NB4 (cell line): ENCODE measurements around the gene NFATC1.

Source experiments
- DNase-seq: peaks from one replicate; pipeline ENCODE4 v3.0.0; 2010; ENCODE audit warnings: low read depth
- H3K4me3 ChIP-seq: one replicate; pipeline ENCODE4 v1.5.1; 2011; ENCODE audit warnings: mild to moderate bottlenecking, low read depth, low read length, moderate library complexity
- MAX ChIP-seq: IDR thresholded peaks from 2 replicates; pipeline ENCODE4 v1.6.1; 2011; ENCODE audit warnings: low read depth, low read length
- MYC ChIP-seq: IDR thresholded peaks from 2 replicates; pipeline ENCODE4 v1.6.1; 2011; ENCODE audit warnings: low read depth, low read length
- POLR2A ChIP-seq: IDR thresholded peaks from 2 replicates; pipeline ENCODE4 v1.6.1; 2011; ENCODE audit warnings: mild to moderate bottlenecking; ENCODE audit not compliant: insufficient read length; ENCODE audit errors: extremely low read depth
- TF ChIP-seq, protein P1 (sequence below): IDR thresholded peaks from one replicate; pipeline ENCODE4 v1.5.1; 2012; ENCODE audit warnings: low read depth, low read length

The NFATC1 gene

GRCh38 chr18:79493211-79493800 is 97.6 kb downstream of the NFATC1 start:
- DNase-seq = no peak
- H3K4me3 ChIP-seq = no peak overlapping the region
- TF ChIP-seq, protein P1, sequence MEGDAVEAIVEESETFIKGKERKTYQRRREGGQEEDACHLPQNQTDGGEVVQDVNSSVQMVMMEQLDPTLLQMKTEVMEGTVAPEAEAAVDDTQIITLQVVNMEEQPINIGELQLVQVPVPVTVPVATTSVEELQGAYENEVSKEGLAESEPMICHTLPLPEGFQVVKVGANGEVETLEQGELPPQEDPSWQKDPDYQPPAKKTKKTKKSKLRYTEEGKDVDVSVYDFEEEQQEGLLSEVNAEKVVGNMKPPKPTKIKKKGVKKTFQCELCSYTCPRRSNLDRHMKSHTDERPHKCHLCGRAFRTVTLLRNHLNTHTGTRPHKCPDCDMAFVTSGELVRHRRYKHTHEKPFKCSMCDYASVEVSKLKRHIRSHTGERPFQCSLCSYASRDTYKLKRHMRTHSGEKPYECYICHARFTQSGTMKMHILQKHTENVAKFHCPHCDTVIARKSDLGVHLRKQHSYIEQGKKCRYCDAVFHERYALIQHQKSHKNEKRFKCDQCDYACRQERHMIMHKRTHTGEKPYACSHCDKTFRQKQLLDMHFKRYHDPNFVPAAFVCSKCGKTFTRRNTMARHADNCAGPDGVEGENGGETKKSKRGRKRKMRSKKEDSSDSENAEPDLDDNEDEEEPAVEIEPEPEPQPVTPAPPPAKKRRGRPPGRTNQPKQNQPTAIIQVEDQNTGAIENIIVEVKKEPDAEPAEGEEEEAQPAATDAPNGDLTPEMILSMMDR = no peak

GRCh38 chr18:79493801-79494211 is 98.1 kb downstream of the NFATC1 start:
- DNase-seq = no peak
- TF ChIP-seq, protein P1 = no peak
- no peak for TF ChIP-seq MAX
- TF ChIP-seq MYC = no peak
- TF ChIP-seq POLR2A = no peak
- H3K4me3 ChIP-seq = no peak overlapping the region

DNA sequence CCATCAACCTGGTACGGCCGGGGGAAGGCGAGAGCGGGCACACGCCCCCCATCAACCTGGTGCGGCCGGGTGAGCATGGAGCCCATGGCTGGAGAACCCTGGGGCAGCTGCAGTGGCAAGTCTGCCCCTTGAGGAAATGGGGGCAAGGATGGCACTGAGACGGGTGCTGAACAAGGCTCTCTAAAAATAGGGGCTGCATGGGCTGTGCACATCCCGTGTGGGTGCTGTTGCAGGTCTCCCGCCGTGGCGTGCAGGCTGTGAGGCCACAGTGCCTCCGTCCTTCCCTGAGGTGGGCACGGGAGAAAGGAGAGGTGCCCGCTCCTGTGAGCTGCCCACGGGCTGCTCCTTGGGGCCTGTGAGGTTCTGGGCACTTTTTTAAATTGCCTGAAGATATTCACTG is 99.2 kb downstream of the NFATC1 start:
- no peak for DNase-seq
- TF ChIP-seq MYC (no peak), MAX (no peak), POLR2A (no peak)
- TF ChIP-seq, protein P1 = no peak
- no peak overlapping the region for H3K4me3 ChIP-seq

DNA sequence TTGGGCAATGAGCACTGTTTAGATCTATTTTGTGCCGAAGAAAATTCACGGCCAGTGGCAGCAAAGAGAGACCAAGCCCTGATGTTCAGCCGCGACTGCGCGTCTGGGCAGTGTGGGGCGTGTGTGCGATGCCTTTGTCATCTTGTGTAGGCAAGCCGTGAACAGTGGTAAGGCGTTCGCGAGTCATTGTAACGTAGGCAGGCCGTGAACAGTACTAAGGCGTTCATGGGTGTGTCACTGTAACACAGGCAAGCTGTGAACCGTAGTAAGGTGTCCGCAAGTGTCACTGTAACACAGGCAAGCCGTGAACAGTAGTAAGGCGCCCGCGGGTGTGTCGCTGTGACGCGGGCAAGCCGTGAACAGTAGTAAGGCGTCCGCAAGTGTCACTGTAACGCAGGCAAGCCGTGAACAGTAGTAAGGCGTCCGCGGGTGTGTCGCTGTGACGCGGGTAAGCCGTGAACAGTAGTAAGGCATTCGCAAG is 99.9 kb downstream of the NFATC1 start:
- no peak for TF ChIP-seq MAX
- H3K4me3 ChIP-seq = no peak overlapping the region
- DNase-seq = no peak

DNA sequence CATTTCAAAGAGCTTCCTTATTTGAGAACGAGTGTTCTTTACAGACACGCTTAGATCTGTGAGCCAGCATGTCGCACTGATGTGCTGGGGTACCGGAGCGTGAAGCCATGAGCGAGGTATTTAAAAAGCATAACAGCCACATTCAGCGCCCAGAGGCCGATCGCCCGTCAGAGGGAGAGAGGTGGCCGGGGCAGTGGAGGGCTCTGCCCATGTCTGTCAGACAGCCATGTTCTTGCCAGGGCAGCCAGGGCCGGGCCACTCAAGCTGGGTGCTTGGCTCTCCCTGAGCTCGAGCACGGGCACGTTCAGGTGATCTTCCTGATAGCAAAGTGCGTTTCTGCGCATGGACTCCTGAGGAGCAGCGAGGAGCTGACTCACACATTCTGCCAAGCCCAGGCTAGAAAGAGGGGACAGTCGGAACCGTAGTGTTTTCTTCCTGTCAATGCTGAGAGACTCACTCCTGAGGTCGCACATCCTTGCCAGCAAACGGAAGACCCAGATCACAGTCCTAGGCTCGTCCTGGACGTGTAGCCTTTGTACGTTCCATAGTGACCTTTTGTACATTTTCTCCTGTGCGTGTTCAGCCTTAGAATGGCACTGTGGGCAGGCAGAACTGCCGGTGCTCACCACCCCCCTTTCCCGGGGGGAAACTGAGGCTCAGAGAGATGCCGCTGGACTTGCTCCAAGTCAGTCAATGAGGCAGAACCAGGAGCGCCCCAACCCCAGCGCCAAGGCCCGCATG is 100.7 kb downstream of the NFATC1 start:
- no peak for DNase-seq
- TF ChIP-seq MYC (no peak), MAX (no peak), POLR2A (no peak)
- TF ChIP-seq, protein P1 = no peak
- no peak overlapping the region for H3K4me3 ChIP-seq

DNA sequence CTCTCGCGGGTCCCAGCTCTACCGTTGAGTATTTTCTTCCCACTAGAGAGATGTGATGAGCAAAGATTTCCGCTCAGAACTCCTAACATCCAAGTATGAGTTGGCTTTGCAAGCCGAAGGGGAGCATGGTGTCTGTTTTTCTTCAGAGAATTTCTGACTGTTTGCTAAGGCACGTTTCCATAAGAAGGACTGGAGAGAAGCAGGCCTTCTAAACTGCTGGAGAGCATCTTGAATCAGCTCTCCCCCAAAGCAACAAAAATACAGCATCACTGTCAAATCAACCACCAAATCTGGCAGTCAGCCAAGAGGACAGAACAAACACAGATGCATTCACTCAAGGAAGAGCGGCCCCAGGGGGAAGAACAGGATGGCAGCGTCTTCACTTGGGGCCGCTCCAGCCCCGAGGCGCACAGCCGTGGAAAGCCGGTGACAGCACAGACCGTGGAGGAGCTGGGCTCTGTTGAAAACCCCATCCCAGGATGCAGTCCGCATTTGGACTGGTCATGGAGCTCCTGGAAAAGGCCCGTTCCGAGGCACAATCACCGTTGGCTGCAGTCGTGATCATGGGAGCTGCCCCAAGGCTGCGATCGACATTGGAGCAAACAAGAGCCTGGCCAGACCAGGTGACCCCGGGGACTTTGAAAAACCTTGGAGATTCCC is 101.4 kb downstream of the NFATC1 start:
- DNase-seq = no peak
- no peak overlapping the region for H3K4me3 ChIP-seq
- TF ChIP-seq MAX = no peak
- TF ChIP-seq MYC = no peak
- TF ChIP-seq POLR2A = no peak
- TF ChIP-seq, protein P1 = no peak
